CD14-positive monocyte (primary cell): ENCODE data around the gene FFAR3. TPM values are rescaled to one million over a fixed set of nuclear protein-coding genes. Genes with fewer than 3 reads are reported as not detected.
A peak's percentile ranks its signal among the peaks of the same experiment; 100 is the strongest.

ENCODE experiments used
- DNase-seq, 3 donors: peaks; one replicate each; pipeline ENCODE4 v3.0.0-alpha.2; 2011 to 2022
- H2AFZ ChIP-seq: 2 replicates; pipeline ENCODE4 v1.6.0; 2012; ENCODE audit warnings: mild to moderate bottlenecking, low read depth, low read length, inconsistent platforms; ENCODE audit not compliant: insufficient read depth, poor library complexity, severe bottlenecking
- H3K27ac ChIP-seq, 2 donors: 1 replicate in 1 of 2; 2 replicates in 1 of 2; pipeline ENCODE4 v1.5.1; 2012 to 2013; ENCODE audit warnings: low read length in 2 of 2, control low read depth in 1 of 2, inconsistent platforms in 1 of 2, low read depth in 1 of 2, mild to moderate bottlenecking in 1 of 2
- H3K27me3 ChIP-seq, 2 donors: one replicate each; pipeline versions ENCODE4 v1.6.0 to v1.6.1; 2011 to 2013; ENCODE audit warnings: low read length in 2 of 2; ENCODE audit not compliant: control insufficient read depth in 2 of 2, insufficient read depth in 2 of 2
- H3K36me3 ChIP-seq, 2 donors: replicated peaks in 1 of 2; 1 replicate in 1 of 2; 2 replicates in 1 of 2; pipeline versions ENCODE4 v1.5.1 to v1.6.1; 2012 to 2013; ENCODE audit warnings: low read length in 2 of 2, control low read depth in 1 of 2, inconsistent platforms in 1 of 2, mild to moderate bottlenecking in 1 of 2; ENCODE audit not compliant: insufficient read depth in 2 of 2, control insufficient read depth in 1 of 2
- H3K4me1 ChIP-seq, 2 donors: 1 replicate in 1 of 2; 2 replicates in 1 of 2; pipeline versions ENCODE4 v1.5.1 to v1.6.1; 2012 to 2013; ENCODE audit warnings: low read length in 2 of 2, control low read depth in 1 of 2, inconsistent platforms in 1 of 2, mild to moderate bottlenecking in 1 of 2, moderate library complexity in 1 of 2; ENCODE audit not compliant: insufficient read depth in 2 of 2, control insufficient read depth in 1 of 2
- H3K4me2 ChIP-seq: replicated peaks from 2 replicates; pipeline ENCODE3; 2012; ENCODE audit warnings: low read length, moderate library complexity, mild to moderate bottlenecking; ENCODE audit not compliant: poor library complexity, severe bottlenecking; ENCODE audit errors: extremely low read depth
- H3K4me3 ChIP-seq, 3 experiments: fragments of 200-600 bp in 1 of 3; sonication (generic) in 1 of 3; replicated peaks in 1 of 3; 1 replicate in 2 of 3; 2 replicates in 1 of 3; pipeline ENCODE4 v1.5.1; 2011 to 2013; ENCODE audit warnings: low read length in 3 of 3, mild to moderate bottlenecking in 3 of 3, control low read depth in 2 of 3, low read depth in 2 of 3, inconsistent platforms in 1 of 3, moderate library complexity in 1 of 3
- H3K79me2 ChIP-seq: 2 replicates; pipeline ENCODE4 v1.6.0; 2012; ENCODE audit warnings: mild to moderate bottlenecking, control low read depth, inconsistent platforms, low read length, moderate library complexity; ENCODE audit not compliant: insufficient read depth
- H3K9ac ChIP-seq: 2 replicates; pipeline ENCODE4 v1.6.0; 2017; ENCODE audit warnings: low read length, mild to moderate bottlenecking; ENCODE audit not compliant: insufficient read depth, poor library complexity, severe bottlenecking
- H3K9me3 ChIP-seq, 2 donors: replicated peaks in 1 of 2; 1 replicate in 1 of 2; 2 replicates in 1 of 2; pipeline versions ENCODE4 v1.5.1 to v1.6.1; 2012 to 2013; ENCODE audit warnings: low read length in 2 of 2, control low read depth in 1 of 2; ENCODE audit not compliant: control insufficient read depth in 1 of 2, insufficient read depth in 1 of 2
- H4K20me1 ChIP-seq: 2 replicates; pipeline ENCODE4 v1.6.0; 2012; ENCODE audit warnings: mild to moderate bottlenecking, low read length, control low read depth, moderate library complexity; ENCODE audit not compliant: insufficient read depth
- H3K27ac Mint-ChIP-seq, 7 donors: one replicate each; pipeline ENCODE4 v1.8.0; 2020; ENCODE audit warnings: mild to moderate bottlenecking in 7 of 7, mixed read lengths in 7 of 7, moderate library complexity in 6 of 7, inconsistent platforms in 2 of 7
- H3K27me3 Mint-ChIP-seq, 3 donors: one replicate each; pipeline ENCODE4 v1.8.0; 2021 to 2022; ENCODE audit warnings: low read depth in 3 of 3, mild to moderate bottlenecking in 3 of 3, mixed read lengths in 3 of 3, moderate library complexity in 3 of 3, inconsistent platforms in 1 of 3
- H3K36me3 Mint-ChIP-seq, 2 donors: one replicate each; pipeline ENCODE4 v1.8.0; 2020; ENCODE audit warnings: mixed read lengths in 2 of 2, inconsistent platforms in 1 of 2, mild to moderate bottlenecking in 1 of 2
- H3K4me1 Mint-ChIP-seq: one replicate; pipeline ENCODE4 v1.8.0; 2020; ENCODE audit warnings: mild to moderate bottlenecking, mixed read lengths
- H3K4me3 Mint-ChIP-seq, 2 donors: one replicate each; pipeline ENCODE4 v1.8.0; 2020; ENCODE audit warnings: mild to moderate bottlenecking in 2 of 2, mixed read lengths in 2 of 2, moderate library complexity in 1 of 2
- H3K9me3 Mint-ChIP-seq, 7 donors: one replicate each; pipeline ENCODE4 v1.8.0; 2020 to 2022; ENCODE audit warnings: mixed read lengths in 7 of 7, mild to moderate bottlenecking in 6 of 7, moderate library complexity in 6 of 7, inconsistent platforms in 2 of 7
- WGBS: methylation state at CpG from one replicate; pipeline ENCODE4 v1.1.5; 2013; ENCODE audit warnings: missing lambda C conversion rate; ENCODE audit not compliant: insufficient coverage; 5-methylcytosine and 5-hydroxymethylcytosine counted together
- intact Hi-C, 2 donors: fragments of 100-400 bp; cut with micrococcal nuclease; formaldehyde crosslinking; loops; one replicate each; pipeline versions ENCODE4 v1.15.0 to v1.15.1; 2023
- polyA plus RNA-seq, 3 donors: library from polyadenylated mRNA; depleted of rRNA in 1 of 3; unstranded in 2 of 3; stranded (reverse) in 1 of 3; fragments of 300-500 nt in 2 of 3; fragments of >200 nt in 1 of 3; fragmentation: Illumina TruSeq in 2 of 3; gene quantifications; 1 replicate in 2 of 3; 2 replicates in 1 of 3; pipeline ENCODE4 v1.2.3, GENCODE V29; 2012 to 2021
- TF ChIP-seq, protein P1 (sequence below): fragments of 200-600 bp; IDR thresholded peaks from one replicate; pipeline ENCODE4 v1.8.0; 2022; ENCODE audit warnings: antibody characterized with exemption, mild to moderate bottlenecking

FFAR3 gene
- polyA plus RNA-seq, 3 donors = 1.2 to 17.9 (median 1.2) TPM

DNA sequence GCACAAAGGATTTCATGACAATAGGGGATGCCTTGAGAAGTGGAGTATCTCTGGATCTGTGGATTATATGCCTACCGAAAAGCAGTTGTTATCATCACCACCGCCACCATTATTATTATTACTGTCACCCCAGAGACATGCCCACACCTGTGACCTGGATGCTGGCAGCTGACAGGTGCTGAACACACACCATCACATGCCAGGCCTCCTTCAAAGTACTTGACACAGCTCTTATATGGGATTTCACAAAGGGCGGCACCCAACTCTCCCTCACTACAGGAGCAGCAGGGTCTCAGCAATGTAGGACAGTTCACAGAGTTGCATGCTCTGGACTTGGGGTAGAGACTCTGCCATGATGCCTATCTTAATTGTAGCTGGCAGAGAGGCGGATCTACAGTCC is 7.0 kb downstream of the FFAR3 start:
- Mint-ChIP-seq H3K27me3 (peaks cover 0 to 22% (median 8%) of the 10 kb centered on the region in 3 donors), H3K36me3 (no peaks in the 10 kb centered on the region), H3K4me1 (no peaks in the 10 kb centered on the region), H3K9me3 (peaks cover 0 to 18% (median 11%) of the 10 kb centered on the region in 7 donors), H3K4me3 (no peak overlapping the region), H3K27ac (no peak overlapping the region)
- Histone ChIP-seq H2AFZ (no peak overlapping the region), H3K36me3 (no peaks in the 10 kb centered on the region), H3K9ac (no peak overlapping the region), H3K4me2 (no peak overlapping the region), H3K4me3 (no peak overlapping the region), H3K4me1 (no peaks in the 10 kb centered on the region), H4K20me1 (no peaks in the 10 kb centered on the region), H3K27me3 (peaks cover 0 to 4% of the 10 kb centered on the region in 2 donors), H3K27ac (no peak overlapping the region), H3K79me2 (no peaks in the 10 kb centered on the region), H3K9me3 (peaks cover 0 to 13% of the 10 kb centered on the region in 2 donors)
- intact Hi-C loops = no loop called here
- WGBS = 93% methylated on average over 3 of the region's 4 CpGs
- DNase-seq = no peak
- TF ChIP-seq, protein P1, sequence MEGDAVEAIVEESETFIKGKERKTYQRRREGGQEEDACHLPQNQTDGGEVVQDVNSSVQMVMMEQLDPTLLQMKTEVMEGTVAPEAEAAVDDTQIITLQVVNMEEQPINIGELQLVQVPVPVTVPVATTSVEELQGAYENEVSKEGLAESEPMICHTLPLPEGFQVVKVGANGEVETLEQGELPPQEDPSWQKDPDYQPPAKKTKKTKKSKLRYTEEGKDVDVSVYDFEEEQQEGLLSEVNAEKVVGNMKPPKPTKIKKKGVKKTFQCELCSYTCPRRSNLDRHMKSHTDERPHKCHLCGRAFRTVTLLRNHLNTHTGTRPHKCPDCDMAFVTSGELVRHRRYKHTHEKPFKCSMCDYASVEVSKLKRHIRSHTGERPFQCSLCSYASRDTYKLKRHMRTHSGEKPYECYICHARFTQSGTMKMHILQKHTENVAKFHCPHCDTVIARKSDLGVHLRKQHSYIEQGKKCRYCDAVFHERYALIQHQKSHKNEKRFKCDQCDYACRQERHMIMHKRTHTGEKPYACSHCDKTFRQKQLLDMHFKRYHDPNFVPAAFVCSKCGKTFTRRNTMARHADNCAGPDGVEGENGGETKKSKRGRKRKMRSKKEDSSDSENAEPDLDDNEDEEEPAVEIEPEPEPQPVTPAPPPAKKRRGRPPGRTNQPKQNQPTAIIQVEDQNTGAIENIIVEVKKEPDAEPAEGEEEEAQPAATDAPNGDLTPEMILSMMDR = no peak

- H3K36me3 Mint-ChIP-seq = no peaks in the 10 kb centered on the region
- no peaks in the 10 kb centered on the region for H3K4me1 ChIP-seq
Measured at GRCh38 chr19:35368378-35368777, 10.1 kb downstream of the FFAR3 start.

More at GRCh38 chr19:35368378-35368777, 10.1 kb downstream of the FFAR3 start:
- no CpG with 5 or more reads among the region's 1 CpG for WGBS
- Histone ChIP-seq H3K9me3 (peaks cover 0 to 13% of the 10 kb centered on the region in 2 donors), H3K9ac (no peak overlapping the region), H3K4me2 (no peak overlapping the region), H2AFZ (no peak overlapping the region), H3K79me2 (no peaks in the 10 kb centered on the region), H3K27me3 (peaks cover 0 to 4% of the 10 kb centered on the region in 2 donors), H3K36me3 (no peaks in the 10 kb centered on the region), H3K27ac (no peak overlapping the region), H3K4me3 (no peak overlapping the region), H4K20me1 (no peaks in the 10 kb centered on the region)
- Mint-ChIP-seq H3K4me1 (no peaks in the 10 kb centered on the region), H3K9me3 (peaks cover 0 to 18% (median 11%) of the 10 kb centered on the region in 7 donors), H3K27me3 (peaks cover 0 to 10% (median 2%) of the 10 kb centered on the region in 3 donors), H3K4me3 (peak overlapping the region in 1 of 2 donors; percentile 8), H3K27ac (no peak overlapping the region)
- TF ChIP-seq, protein P1 = no peak
- DNase-seq = no peak
- intact Hi-C loops = no loop called here
